ENCODE measurements around the gene SLC35A3.
"Not testable (repeated sequence)": the region's sequence is repeated elsewhere in the genome, so short reads cannot be mapped to it uniquely, and the experiment has no call there.

Gene SLC35A3

GRCh38 chr1:99944192-99944591 is 25.6 kb upstream of the SLC35A3 start:
- no peak for TF ChIP-seq CTCF (IDR thresholded peaks at IDR 0.05; ENCODE audit: borderline replicate concordance, insufficient read depth, low read depth, low read length)
- no peak overlapping the region for H3K4me3 ChIP-seq (ENCODE audit: low read depth, low read length)

DNA sequence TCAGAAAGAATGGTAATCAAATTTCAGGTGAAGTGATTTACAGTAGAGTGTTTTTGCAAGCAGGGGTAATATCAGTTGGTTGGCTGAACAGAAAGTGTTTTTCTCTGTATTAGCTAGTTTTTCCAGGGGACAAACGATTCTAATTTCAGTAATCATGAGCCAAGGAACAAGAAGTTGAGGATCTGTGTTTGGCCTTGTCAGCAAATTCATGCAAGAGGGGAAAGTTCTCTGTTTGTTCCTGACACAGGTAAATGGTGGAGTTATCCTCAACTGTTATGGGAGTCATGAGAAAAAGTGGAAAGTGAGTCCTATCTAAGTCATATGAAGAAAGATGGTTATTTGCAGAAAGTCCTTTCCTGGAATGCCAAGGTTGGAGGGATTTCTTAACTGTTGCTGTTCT is 24.6 kb upstream of the SLC35A3 start:
- TF ChIP-seq CTCF (IDR thresholded peaks at IDR 0.05; ENCODE audit: borderline replicate concordance, insufficient read depth, low read depth, low read length), result no peak
- H3K4me3 ChIP-seq (ENCODE audit: low read depth, low read length), result no peak overlapping the region

- no peak overlapping the region for H3K4me3 ChIP-seq (ENCODE audit: low read depth, low read length)
- TF ChIP-seq CTCF (IDR thresholded peaks at IDR 0.05; ENCODE audit: borderline replicate concordance, insufficient read depth, low read depth, low read length), result no peak
These were observed 19.3 kb upstream of the SLC35A3 start for GRCh38 chr1:99950486-99950885.

- no peak overlapping the region for H3K4me3 ChIP-seq (ENCODE audit: low read depth, low read length)
- no peak for TF ChIP-seq CTCF (IDR thresholded peaks at IDR 0.05; ENCODE audit: borderline replicate concordance, insufficient read depth, low read depth, low read length)
These were observed 17.3 kb upstream of the SLC35A3 start for GRCh38 chr1:99952522-99952921.

DNA sequence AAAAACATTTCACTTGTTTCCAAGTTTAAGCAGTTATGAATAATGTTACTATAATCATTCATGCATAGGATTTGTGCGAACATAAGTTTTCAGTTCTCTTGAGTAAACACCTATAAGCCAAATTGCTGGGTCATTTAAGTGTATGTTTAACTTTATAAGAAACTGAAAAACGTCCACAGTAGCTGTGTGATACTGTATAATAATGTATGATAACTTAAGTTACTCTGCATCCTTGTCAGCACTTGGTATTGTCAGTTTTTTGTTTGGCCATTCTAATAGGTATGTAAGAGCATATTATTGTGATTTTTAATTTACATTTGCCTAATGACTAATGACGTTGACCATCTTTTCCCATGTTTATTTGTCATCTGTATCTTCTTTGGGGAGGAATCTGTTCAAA is 14.4 kb upstream of the SLC35A3 start:
- no peak overlapping the region for H3K4me3 ChIP-seq (ENCODE audit: low read depth, low read length)
- no peak for TF ChIP-seq CTCF (IDR thresholded peaks at IDR 0.05; ENCODE audit: borderline replicate concordance, insufficient read depth, low read depth, low read length)

DNA sequence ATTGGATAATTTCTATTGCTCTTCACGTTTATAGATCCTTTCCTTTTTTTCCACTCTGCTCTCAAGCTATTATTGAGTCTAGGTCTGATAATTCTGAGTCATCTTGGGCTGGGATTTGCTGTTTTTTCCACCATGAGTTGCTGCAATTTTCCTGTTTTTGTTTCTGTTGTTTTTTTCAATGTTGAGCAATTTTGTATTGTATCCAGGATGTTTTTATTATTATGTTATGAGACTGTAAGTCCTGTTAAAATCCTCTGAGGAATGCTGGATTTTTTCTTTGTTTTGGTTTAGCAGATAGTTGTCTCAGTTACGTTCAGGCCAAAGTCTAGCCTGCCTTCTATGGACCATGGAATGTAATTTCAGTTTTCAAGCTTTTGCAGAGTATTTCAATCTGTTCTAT is 13.0 kb upstream of the SLC35A3 start:
- H3K4me3 ChIP-seq (ENCODE audit: low read depth, low read length), result no peak overlapping the region
- no peak for TF ChIP-seq CTCF (IDR thresholded peaks at IDR 0.05; ENCODE audit: borderline replicate concordance, insufficient read depth, low read depth, low read length)

DNA sequence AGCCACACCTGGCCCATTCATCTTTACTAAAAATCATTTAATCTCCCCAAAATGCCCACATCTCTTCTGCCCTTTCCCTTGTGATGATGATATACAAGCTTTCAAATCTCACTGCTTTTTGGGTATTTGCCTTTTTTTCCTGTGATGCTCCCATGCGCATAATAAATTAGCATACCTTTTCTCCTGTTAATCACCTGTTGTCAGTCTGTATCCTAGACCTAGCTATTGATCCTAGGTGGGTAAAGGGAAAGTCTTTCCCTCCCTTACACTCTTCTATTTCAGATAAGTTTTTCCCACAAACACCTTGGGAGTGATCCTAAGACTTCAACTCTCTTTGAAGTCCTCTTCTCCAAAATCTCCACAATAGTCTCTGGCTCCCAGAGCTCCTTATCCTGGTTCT is 12.0 kb upstream of the SLC35A3 start:
- no peak for TF ChIP-seq CTCF (IDR thresholded peaks at IDR 0.05; ENCODE audit: borderline replicate concordance, insufficient read depth, low read depth, low read length)

DNA sequence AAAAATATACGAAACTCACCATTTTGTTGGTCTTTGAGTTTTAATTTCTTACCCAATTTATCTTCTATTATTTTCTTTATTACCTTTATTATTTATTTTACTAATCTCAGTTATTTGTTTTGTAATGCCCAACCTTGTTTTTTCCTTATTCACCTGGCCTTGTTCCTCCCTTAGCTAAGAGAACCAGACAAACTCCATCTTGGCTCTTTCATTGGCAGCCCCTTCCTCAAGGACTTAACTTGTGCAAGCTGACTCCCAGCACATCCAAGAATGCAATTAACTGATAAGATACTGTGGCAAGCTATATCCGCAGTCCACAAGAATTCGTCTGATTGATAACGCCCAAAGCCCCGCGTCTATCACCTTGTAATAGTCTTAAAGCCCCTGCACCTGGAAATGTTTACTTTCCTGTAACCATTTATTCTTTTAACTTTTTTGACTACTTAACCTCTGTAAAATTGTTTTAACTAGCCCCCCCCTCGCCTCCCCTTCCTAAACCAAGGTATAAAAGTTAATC is 10.5 kb upstream of the SLC35A3 start:
- not testable (repeated sequence) for H3K4me3 ChIP-seq (ENCODE audit: low read depth, low read length)

More for the DNA sequence above, 12.0 kb upstream of the SLC35A3 start:
- no peak overlapping the region for H3K4me3 ChIP-seq (ENCODE audit: low read depth, low read length)

DNA sequence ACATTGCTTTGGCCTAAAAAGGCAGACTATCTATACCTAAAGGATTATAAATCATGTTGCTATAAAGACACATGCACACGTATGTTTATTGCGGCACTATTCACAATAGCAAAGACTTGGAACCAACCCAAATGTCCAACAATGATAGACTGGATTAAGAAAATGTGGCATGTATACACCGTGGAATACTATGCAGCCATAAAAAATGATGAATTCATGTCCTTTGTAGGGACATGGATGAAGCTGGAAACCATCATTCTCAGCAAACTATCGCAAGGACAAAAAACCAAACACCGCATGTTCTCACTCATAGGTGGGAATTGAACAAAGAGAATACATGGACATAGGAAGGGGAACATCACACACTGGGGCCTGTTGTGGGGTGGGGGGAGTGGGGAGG is 9.5 kb upstream of the SLC35A3 start:
- not testable (repeated sequence) for H3K4me3 ChIP-seq (ENCODE audit: low read depth, low read length)
